ENCODE results near the gene ASS1. TPM values are rescaled to one million over a fixed set of nuclear protein-coding genes. Genes with fewer than 3 reads are reported as not detected.
"Not testable (repeated sequence)": the region's sequence is repeated elsewhere in the genome, so short reads cannot be mapped to it uniquely, and the experiment has no call there.

Gene ASS1
- total and polyA plus RNA-seq, 7 donors = 31.0 to 74.4 (median 67.0) TPM

DNA sequence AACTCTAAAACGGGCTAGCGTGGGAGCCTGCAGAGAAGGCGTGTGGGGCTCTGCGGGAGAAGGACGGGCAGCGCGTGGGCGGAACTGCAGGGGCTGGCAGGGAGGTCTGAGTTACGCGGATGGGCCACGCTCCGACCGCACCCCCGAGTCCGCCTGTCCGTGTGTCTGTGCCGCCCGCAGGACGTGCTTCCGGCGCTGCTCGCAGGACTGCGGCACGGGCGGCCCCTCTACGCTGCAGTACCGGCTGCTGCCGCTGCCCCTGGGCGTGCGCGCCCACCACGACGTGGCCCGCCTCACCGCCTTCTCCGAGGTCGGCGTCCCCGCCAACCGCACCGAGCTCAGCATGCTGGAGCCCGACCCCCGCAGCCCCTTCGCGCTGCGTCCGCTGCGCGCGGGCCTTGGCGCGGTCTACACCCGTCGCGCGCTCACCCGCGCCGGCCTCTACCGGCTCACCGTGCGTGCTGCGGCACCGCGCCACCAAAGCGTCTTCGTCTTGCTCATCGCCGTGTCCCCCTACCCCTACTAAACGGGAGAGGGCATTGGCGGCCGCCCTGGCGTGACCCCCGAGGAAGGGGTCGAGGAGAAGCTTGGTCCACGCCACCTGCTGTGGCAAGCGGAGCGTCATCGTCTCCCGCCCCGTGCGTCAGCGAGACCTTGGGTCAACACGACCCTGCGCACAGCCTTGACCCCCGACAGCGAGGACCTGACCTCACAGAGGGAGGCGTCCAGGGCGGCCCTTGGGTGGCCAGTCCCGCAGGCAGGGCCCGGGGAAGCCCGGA lies 11.4 kb upstream of the ASS1 start:
- TF ChIP-seq, protein P1, sequence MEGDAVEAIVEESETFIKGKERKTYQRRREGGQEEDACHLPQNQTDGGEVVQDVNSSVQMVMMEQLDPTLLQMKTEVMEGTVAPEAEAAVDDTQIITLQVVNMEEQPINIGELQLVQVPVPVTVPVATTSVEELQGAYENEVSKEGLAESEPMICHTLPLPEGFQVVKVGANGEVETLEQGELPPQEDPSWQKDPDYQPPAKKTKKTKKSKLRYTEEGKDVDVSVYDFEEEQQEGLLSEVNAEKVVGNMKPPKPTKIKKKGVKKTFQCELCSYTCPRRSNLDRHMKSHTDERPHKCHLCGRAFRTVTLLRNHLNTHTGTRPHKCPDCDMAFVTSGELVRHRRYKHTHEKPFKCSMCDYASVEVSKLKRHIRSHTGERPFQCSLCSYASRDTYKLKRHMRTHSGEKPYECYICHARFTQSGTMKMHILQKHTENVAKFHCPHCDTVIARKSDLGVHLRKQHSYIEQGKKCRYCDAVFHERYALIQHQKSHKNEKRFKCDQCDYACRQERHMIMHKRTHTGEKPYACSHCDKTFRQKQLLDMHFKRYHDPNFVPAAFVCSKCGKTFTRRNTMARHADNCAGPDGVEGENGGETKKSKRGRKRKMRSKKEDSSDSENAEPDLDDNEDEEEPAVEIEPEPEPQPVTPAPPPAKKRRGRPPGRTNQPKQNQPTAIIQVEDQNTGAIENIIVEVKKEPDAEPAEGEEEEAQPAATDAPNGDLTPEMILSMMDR (IDR thresholded peaks at IDR 0.05) = peak; percentile 49
- peaks cover 0 to 29% (median 4%) of the 10 kb centered on the region in 3 donors for H3K27me3 ChIP-seq (ENCODE audit: insufficient read depth in 3 of 3, low read length in 2 of 3)
- peak in 1 of 2 donors; percentile 53 for DNase-seq

DNA sequence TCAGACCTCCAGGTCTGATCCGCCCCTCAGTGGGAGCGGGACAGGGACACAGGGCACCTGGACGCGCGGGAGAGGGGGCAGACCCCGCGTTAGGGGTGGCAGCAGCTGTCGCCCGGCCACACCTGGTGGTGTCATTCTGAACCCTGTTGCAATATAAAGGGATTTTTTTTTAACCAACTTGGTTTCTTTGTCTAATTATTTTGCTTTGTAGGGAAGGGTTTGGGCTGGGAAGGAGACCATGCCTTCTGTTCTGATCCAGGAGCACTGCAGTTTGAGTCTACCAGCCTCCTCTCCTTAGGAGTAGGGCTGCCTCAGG lies 10.9 kb upstream of the ASS1 start:
- no peaks in the 10 kb centered on the region for H3K36me3 ChIP-seq (ENCODE audit: insufficient read depth in 1 of 2, low read depth in 1 of 2)
- no peak for ATAC-seq
- peaks cover 0 to 34% (median 4%) of the 10 kb centered on the region in 3 donors for H3K27me3 ChIP-seq (ENCODE audit: insufficient read depth in 3 of 3, low read length in 2 of 3)
- no peaks in the 10 kb centered on the region for H3K9me3 ChIP-seq
- no peak overlapping the region for H3K27ac ChIP-seq
- H3K4me1 ChIP-seq = no peaks in the 10 kb centered on the region
- no peak overlapping the region for H3K4me3 ChIP-seq
- intact Hi-C loops (cut with DNase I) = no loop called here
- DNase-seq = peak in 1 of 2 donors; percentile 22
- 30 to 53% (median 33%) methylated on average over 9 of the region's 9 CpGs for WGBS, 3 donors
- TF ChIP-seq, protein P1 (IDR thresholded peaks at IDR 0.05) = no peak

More for the DNA sequence above, 11.4 kb upstream of the ASS1 start:
- Histone ChIP-seq H3K4me3 (peak overlapping the region; percentile 36), H3K27ac (no peak overlapping the region), H3K4me1 (no peaks in the 10 kb centered on the region), H3K9me3 (no peaks in the 10 kb centered on the region), H3K36me3 (ENCODE audit: insufficient read depth in 1 of 2, low read depth in 1 of 2) (no peaks in the 10 kb centered on the region)
- peak in 3 of 4 donors; percentile 32 to 51 (median 42) for ATAC-seq
- 35 to 44% (median 40%) methylated on average over 80 to 92 of the region's 92 CpGs for WGBS, 3 donors
- intact Hi-C loops (cut with DNase I) = no loop called here

DNA sequence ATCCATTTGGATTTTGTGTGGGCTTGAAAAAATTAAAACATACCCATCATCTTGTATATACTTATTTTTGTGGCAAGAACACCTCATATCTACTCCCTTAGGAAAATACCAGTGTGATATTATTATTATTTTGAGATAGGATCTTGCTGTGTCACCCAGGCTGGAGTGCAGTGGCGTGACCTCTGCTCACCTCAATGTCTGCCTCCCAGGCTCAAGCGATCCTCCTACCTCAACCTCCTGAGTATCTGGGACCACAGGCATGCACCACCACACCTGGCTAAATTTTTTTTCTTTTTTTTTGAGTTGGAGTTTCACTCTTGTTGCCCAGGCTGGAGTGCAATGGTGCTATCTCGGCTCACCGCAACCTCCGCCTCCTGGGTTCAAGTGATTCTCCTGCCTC lies 10.1 kb upstream of the ASS1 start:
- peaks cover 0 to 35% (median 4%) of the 10 kb centered on the region in 3 donors for H3K27me3 ChIP-seq (ENCODE audit: insufficient read depth in 3 of 3, low read length in 2 of 3)
- H3K9me3 ChIP-seq; intact Hi-C loops (cut with DNase I); DNase-seq; H3K4me3 ChIP-seq; H3K36me3 ChIP-seq (ENCODE audit: insufficient read depth in 1 of 2, low read depth in 1 of 2); ATAC-seq; H3K4me1 ChIP-seq; H3K27ac ChIP-seq: not testable (repeated sequence)
- WGBS, 3 donors = 91 to 99% (median 95%) methylated on average over 4 to 5 of the region's 5 CpGs

DNA sequence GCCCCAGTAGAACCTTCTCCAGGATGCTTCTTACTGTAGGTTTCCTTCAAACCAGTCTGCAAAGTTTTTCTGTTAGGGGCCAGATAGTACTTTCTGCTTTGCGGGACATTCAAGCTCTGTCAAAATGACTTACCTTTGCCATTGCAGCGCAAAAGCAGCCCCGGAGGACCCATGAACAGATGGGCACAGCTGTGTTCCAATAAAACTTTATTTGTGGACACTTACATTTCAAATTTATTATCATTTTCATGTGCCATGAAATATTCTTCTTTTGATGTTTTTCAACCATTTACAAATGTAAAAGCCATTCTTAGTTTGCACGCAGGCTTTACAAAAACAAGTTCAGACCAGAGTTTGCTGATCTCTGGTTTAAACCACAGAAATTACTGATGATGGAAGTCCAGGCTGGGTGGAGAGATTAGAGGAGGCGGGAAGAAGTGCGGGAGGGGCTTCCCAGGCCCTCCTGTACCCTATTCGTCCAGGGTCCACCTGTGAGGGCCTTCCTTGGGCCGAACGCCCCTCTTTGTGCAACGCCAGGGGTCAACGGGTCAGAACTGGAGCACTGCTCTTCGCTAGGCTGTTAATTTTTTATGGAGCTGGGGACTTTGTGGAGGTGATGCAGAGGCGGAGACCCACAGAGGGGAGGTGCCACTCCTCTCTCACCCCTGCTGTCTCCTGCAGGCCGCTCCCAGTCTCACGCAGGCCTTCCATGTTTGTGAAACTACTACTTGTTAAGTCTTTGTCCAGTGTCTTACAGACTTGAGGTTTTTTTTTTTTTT lies 7.6 kb upstream of the ASS1 start:
- H3K27ac ChIP-seq = no peak overlapping the region
- WGBS, 3 donors = 76 to 79% (median 78%) methylated on average over 15 of the region's 15 CpGs
- TF ChIP-seq, protein P1 (IDR thresholded peaks at IDR 0.05) = no peak
- DNase-seq (peak in 1 of 2 donors; percentile 38), ATAC-seq (no peak)
- peaks cover 0 to 32% (median 5%) of the 10 kb centered on the region in 3 donors for H3K27me3 ChIP-seq (ENCODE audit: insufficient read depth in 3 of 3, low read length in 2 of 3)
- no peaks in the 10 kb centered on the region for H3K4me1 ChIP-seq
- no peaks in the 10 kb centered on the region for H3K36me3 ChIP-seq (ENCODE audit: insufficient read depth in 1 of 2, low read depth in 1 of 2)
- no peak overlapping the region for H3K4me3 ChIP-seq
- intact Hi-C loops (cut with DNase I) = no loop called here
- H3K9me3 ChIP-seq = peaks cover 16% of the 10 kb centered on the region

DNA sequence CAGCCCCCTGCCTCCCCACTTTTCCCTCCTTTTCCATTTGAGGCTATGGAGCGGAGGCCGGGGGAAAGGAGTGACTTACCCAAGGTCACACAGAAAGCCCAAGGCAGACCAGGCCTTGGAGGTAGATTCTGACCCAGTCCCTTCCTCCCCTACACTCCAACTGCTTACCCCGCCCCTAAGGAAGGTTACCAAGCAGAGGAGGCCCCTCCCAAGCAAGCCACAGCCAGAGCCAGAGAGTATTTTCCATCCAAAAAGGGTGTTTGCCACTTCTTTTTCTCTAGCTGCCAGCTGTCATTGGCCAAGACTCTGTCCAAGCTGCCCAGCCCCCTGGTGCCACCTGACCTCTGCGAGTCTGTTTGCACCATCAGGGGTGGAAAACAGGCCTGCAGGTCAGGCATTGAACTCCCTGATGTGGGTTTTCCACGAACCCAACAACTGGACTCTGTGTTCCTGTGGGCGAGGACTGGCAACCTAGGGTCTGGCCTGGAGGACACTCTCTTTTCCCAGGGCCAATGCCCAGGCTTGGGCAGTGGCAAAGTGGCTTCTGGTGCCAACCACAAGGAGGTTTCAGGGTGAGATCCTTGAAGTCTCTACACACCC lies 6.3 kb upstream of the ASS1 start:
- Histone ChIP-seq H3K27me3 (ENCODE audit: insufficient read depth in 3 of 3, low read length in 2 of 3) (peaks cover 0 to 20% (median 2%) of the 10 kb centered on the region in 3 donors), H3K4me1 (no peaks in the 10 kb centered on the region), H3K9me3 (peaks cover 16% of the 10 kb centered on the region), H3K36me3 (ENCODE audit: insufficient read depth in 1 of 2, low read depth in 1 of 2) (no peaks in the 10 kb centered on the region), H3K27ac (no peak overlapping the region), H3K4me3 (no peak overlapping the region)
- TF ChIP-seq, protein P1 (IDR thresholded peaks at IDR 0.05) = no peak
- DNase-seq (peak in 1 of 2 donors; percentile 44), ATAC-seq (peak in 1 of 4 donors; percentile 24)
- WGBS, 3 donors = 61 to 88% (median 67%) methylated on average over 6 of the region's 6 CpGs
- intact Hi-C loops (cut with DNase I) = no loop called here
